ENCODE data around the gene IL25. TPM values are rescaled to one million over a fixed set of nuclear protein-coding genes. Genes with fewer than 3 reads are reported as not detected.
"Not testable (repeated sequence)": the region's sequence is repeated elsewhere in the genome, so short reads cannot be mapped to it uniquely, and the experiment has no call there.

IL25 gene
- total and polyA plus RNA-seq, 8 donors: not detected

- Histone ChIP-seq H3K27ac (no peak overlapping the region), H3K9me3 (no peaks in the 10 kb centered on the region), H3K27me3 (peaks cover 0 to 6% of the 10 kb centered on the region in 2 donors), H3K4me1 (no peaks in the 10 kb centered on the region), H3K36me3 (no peaks in the 10 kb centered on the region), H3K4me3 (no peak overlapping the region)
- no peak for DNase-seq
- no peak for ATAC-seq
- no peak for TF ChIP-seq CTCF (IDR thresholded peaks at IDR 0.05)
- intact Hi-C loops (cut with DNase I): no loop called here
Measured at GRCh38 chr14:23423657-23424056, 51.0 kb downstream of the IL25 start.

DNA sequence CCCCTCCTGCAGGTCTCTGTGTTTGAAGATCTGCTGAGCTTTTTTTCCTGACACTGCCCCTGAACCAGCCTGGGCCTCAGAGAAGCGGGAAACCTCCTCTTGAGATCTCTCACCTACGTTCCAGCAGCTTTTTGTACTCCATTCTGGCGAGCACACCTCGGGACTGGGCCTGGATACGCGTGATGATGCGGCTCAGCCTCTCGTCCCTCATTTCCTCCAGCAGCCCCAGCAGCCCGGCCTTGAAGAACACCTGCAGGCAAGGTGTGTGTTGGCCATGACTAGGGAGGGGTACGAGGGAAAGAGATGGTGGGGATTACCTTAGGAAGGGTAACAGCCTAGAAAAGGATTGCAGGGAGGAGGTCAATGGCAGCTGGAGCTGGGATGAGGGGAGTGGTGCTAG lies 52.6 kb downstream of the IL25 start:
- no peak for ATAC-seq
- no peaks in the 10 kb centered on the region for H3K4me1 ChIP-seq

GRCh38 chr14:23425798-23426197 lies 53.2 kb downstream of the IL25 start:
- H3K4me1 ChIP-seq: not testable (repeated sequence)
- H3K27me3 ChIP-seq: peaks cover 0 to 11% of the 10 kb centered on the region in 2 donors

More for the DNA sequence above, 52.6 kb downstream of the IL25 start:
- intact Hi-C loops (cut with DNase I): no loop called here
- Histone ChIP-seq H3K9me3 (no peaks in the 10 kb centered on the region), H3K4me3 (no peak overlapping the region), H3K27ac (no peak overlapping the region), H3K36me3 (no peaks in the 10 kb centered on the region), H3K27me3 (peaks cover 0 to 11% of the 10 kb centered on the region in 2 donors)
- TF ChIP-seq CTCF (IDR thresholded peaks at IDR 0.05): no peak
- DNase-seq: no peak

More at GRCh38 chr14:23425798-23426197, 53.2 kb downstream of the IL25 start:
- H3K4me3 ChIP-seq; H3K9me3 ChIP-seq; H3K36me3 ChIP-seq; H3K27ac ChIP-seq; ATAC-seq; intact Hi-C loops (cut with DNase I); DNase-seq: not testable (repeated sequence)

Small RNA genes within 50 kb of the gene (microRNA-seq; reads per million reads assigned to microRNA genes)
- gene MIR208A (0 to 0.84 reads per million in 2 donors), gene MIR208B (0 to 2.0 reads per million in 2 donors)

Other genes with a start within 250 kb of the IL25 start
- gene SLC7A8, start 189.1 kb upstream of the IL25 start, total RNA-seq: 10 to 100 TPM; 38.5 to 42.2 TPM
- 100 to 1,000 TPM; 112 to 153 (median 132) TPM for gene SLC7A8, start 189.1 kb upstream of the IL25 start, polyA plus RNA-seq (ENCODE audit: insufficient read length in 6 of 6)
- not detected for gene RNF212B, start 134.9 kb upstream of the IL25 start, total RNA-seq
- under 1 TPM; 0.47 to 0.94 (median 0.74) TPM for gene RNF212B, start 134.9 kb upstream of the IL25 start, polyA plus RNA-seq (ENCODE audit: insufficient read length in 6 of 6)
- 10 to 100 TPM; 11.9 to 13.2 TPM for gene HOMEZ, start 86.7 kb upstream of the IL25 start, total RNA-seq
- gene HOMEZ, start 86.7 kb upstream of the IL25 start, polyA plus RNA-seq (ENCODE audit: insufficient read length in 6 of 6): 10 to 100 TPM; 12.6 to 18.6 (median 16.8) TPM
- 10 to 100 TPM; 11.3 to 18.6 TPM for gene PPP1R3E, start 70.0 kb upstream of the IL25 start, total RNA-seq
- 10 to 100 TPM; 18.8 to 24.5 (median 20.4) TPM for gene PPP1R3E, start 70.0 kb upstream of the IL25 start, polyA plus RNA-seq (ENCODE audit: insufficient read length in 6 of 6)
- 10 to 100 TPM; 37.1 to 49.9 TPM for gene BCL2L2, start 66.0 kb upstream of the IL25 start, total RNA-seq
- gene BCL2L2, start 66.0 kb upstream of the IL25 start, polyA plus RNA-seq (ENCODE audit: insufficient read length in 6 of 6): 10 to 100 TPM; 39.2 to 41.5 (median 40.4) TPM
- 100 to 1,000 TPM; 119 to 138 TPM for gene PABPN1, start 51.4 kb upstream of the IL25 start, total RNA-seq
- 100 to 1,000 TPM; 187 to 256 (median 214) TPM for gene PABPN1, start 51.4 kb upstream of the IL25 start, polyA plus RNA-seq (ENCODE audit: insufficient read length in 6 of 6)
- 10 to 100 TPM; 13.2 to 27.1 TPM for gene SLC22A17, start 19.9 kb upstream of the IL25 start, total RNA-seq
- gene SLC22A17, start 19.9 kb upstream of the IL25 start, polyA plus RNA-seq (ENCODE audit: insufficient read length in 6 of 6): 10 to 100 TPM; 27.1 to 41.5 (median 35.6) TPM
- gene EFS, start 7.6 kb upstream of the IL25 start, total RNA-seq: 10 to 100 TPM; 15.8 to 17.0 TPM
- gene EFS, start 7.6 kb upstream of the IL25 start, polyA plus RNA-seq (ENCODE audit: insufficient read length in 6 of 6): 10 to 100 TPM; 39.7 to 64.1 (median 47.3) TPM
- gene CMTM5, start 4.2 kb downstream of the IL25 start, total RNA-seq: 1 to 10 TPM in 1 of 2 donors, under 1 TPM in 1; 0.71 to 2.0 TPM
- gene CMTM5, start 4.2 kb downstream of the IL25 start, polyA plus RNA-seq (ENCODE audit: insufficient read length in 6 of 6): 1 to 10 TPM; 2.1 to 4.1 (median 3.0) TPM
- gene MYH6, start 35.5 kb downstream of the IL25 start, total RNA-seq: 1 to 10 TPM; 1.4 to 1.5 TPM
- under 1 TPM in 3 of 6 donors, not detected in 3; 0.03 to 0.05 (median 0.04) TPM for gene MYH6, start 35.5 kb downstream of the IL25 start, polyA plus RNA-seq (ENCODE audit: insufficient read length in 6 of 6)
- 1 to 10 TPM; 1.2 to 1.8 TPM for gene MYH7, start 62.9 kb downstream of the IL25 start, total RNA-seq
- gene MYH7, start 62.9 kb downstream of the IL25 start, polyA plus RNA-seq (ENCODE audit: insufficient read length in 6 of 6): 1 to 10 TPM in 1 of 6 donors, under 1 TPM in 4, not detected in 1; 0.03 to 2.0 (median 0.04) TPM
- gene NGDN, start 96.9 kb downstream of the IL25 start, total RNA-seq: 10 to 100 TPM; 21.6 to 31.4 TPM
- gene NGDN, start 96.9 kb downstream of the IL25 start, polyA plus RNA-seq (ENCODE audit: insufficient read length in 6 of 6): 10 to 100 TPM; 58.1 to 79.3 (median 61.6) TPM
- 1 to 10 TPM; 2.9 to 3.1 TPM for gene ZFHX2, start 179.0 kb downstream of the IL25 start, total RNA-seq
- gene ZFHX2, start 179.0 kb downstream of the IL25 start, polyA plus RNA-seq (ENCODE audit: insufficient read length in 6 of 6): 1 to 10 TPM; 4.7 to 6.2 (median 5.3) TPM
- 10 to 100 TPM; 15.2 to 20.3 TPM for gene THTPA, start 183.5 kb downstream of the IL25 start, total RNA-seq
- gene THTPA, start 183.5 kb downstream of the IL25 start, polyA plus RNA-seq (ENCODE audit: insufficient read length in 6 of 6): 10 to 100 TPM; 10.7 to 13.2 (median 12.4) TPM
- 100 to 1,000 TPM in 1 of 2 donors, 10 to 100 TPM in 1; 93.7 to 121 TPM for gene AP1G2, start 195.0 kb downstream of the IL25 start, total RNA-seq
- gene AP1G2, start 195.0 kb downstream of the IL25 start, polyA plus RNA-seq (ENCODE audit: insufficient read length in 6 of 6): 10 to 100 TPM; 60.6 to 97.3 (median 92.2) TPM
- 1 to 10 TPM; 1.3 TPM for gene JPH4, start 206.0 kb downstream of the IL25 start, total RNA-seq
- 1 to 10 TPM in 3 of 6 donors, under 1 TPM in 3; 0.84 to 1.2 (median 1.0) TPM for gene JPH4, start 206.0 kb downstream of the IL25 start, polyA plus RNA-seq (ENCODE audit: insufficient read length in 6 of 6)